BJ (cell line): ENCODE results near the gene FBXO17. TPM values are rescaled to one million over a fixed set of nuclear protein-coding genes. Genes with fewer than 3 reads are reported as not detected.
A peak's percentile ranks its signal among the peaks of the same experiment; 100 is the strongest.

ENCODE experiments used
- CTCF ChIA-PET: fragments of 350-600 bp; formaldehyde crosslinking; extraction: SDS; loops from one replicate; lab custom pipeline; 2021; ENCODE audit warnings: antibody characterized with exemption, inconsistent platforms; lab: Yijun Ruan, JAX
- POLR2A ChIA-PET: fragments of 300-600 bp; sonication (Branson Sonifier 250); formaldehyde crosslinking; extraction: SDS; loops from one replicate; lab custom pipeline; 2021; ENCODE audit warnings: antibody characterized with exemption; lab: Charles Lee
- DNase-seq: peaks from one replicate; pipeline ENCODE4 v3.0.0-alpha.2; 2011; ENCODE audit warnings: low read depth
- H3K27me3 ChIP-seq: 2 replicates; pipeline ENCODE4 v1.6.0; 2011; ENCODE audit warnings: low read length; ENCODE audit not compliant: control insufficient read depth, insufficient read depth
- H3K36me3 ChIP-seq: 2 replicates; pipeline ENCODE4 v1.5.1; 2011; ENCODE audit warnings: low read length; ENCODE audit not compliant: control insufficient read depth, insufficient read depth
- H3K4me3 ChIP-seq: 2 replicates; pipeline ENCODE4 v1.5.1; 2011; ENCODE audit warnings: low read depth, mild to moderate bottlenecking, control low read depth, low read length
- CTCF ChIP-seq: IDR thresholded peaks from 2 replicates; pipeline ENCODE4 v1.5.1; 2011; ENCODE audit warnings: low read depth, mild to moderate bottlenecking, control low read depth, inconsistent platforms, low read length, moderate library complexity; ENCODE audit not compliant: insufficient read depth
- polyA plus RNA-seq: library from polyadenylated mRNA; depleted of rRNA; stranded (reverse); fragments of >200 nt; gene quantifications from 2 replicates; pipeline ENCODE4 v1.2.3, GENCODE V29; 2011

Gene FBXO17
- polyA plus RNA-seq, 1 experiment: 19.5 TPM

GRCh38 chr19:38939957-38940356 is 35.6 kb downstream of the FBXO17 start:
- CTCF ChIA-PET: interaction anchor here (2.2 kb wide), 1 partner anchor 9 kb away, joined by 11 read pairs; the partner anchor contains the start of genes MRPS12 and SARS2
- no peak for DNase-seq
- no peaks in the 10 kb centered on the region for H3K27me3 ChIP-seq
- no peak for TF ChIP-seq CTCF
- 0 out of 2 replicates have a peak, but pooled peaks cover under 1% of the 10 kb centered on the region for H3K36me3 ChIP-seq
- no peak overlapping the region for H3K4me3 ChIP-seq
- POLR2A ChIA-PET: no interaction called here

GRCh38 chr19:38933544-38933943 is 42.0 kb downstream of the FBXO17 start:
- Histone ChIP-seq H3K4me3 (no peak overlapping the region), H3K27me3 (no peaks in the 10 kb centered on the region), H3K36me3 (peaks cover 5% of the 10 kb centered on the region)
- POLR2A ChIA-PET: no interaction called here
- TF ChIP-seq CTCF: no peak
- DNase-seq: no peak
- CTCF ChIA-PET: interaction anchor here (0.6 to 2.3 kb wide), 6 partner anchors 10 to 1767 kb away, joined by 3 to 10 read pairs (median 4); no protein-coding TSS in a partner anchor

- no peak for DNase-seq
- POLR2A ChIA-PET: interaction anchor here (0.6 kb wide), 1 partner anchor 83 kb away, joined by 3 read pairs; no protein-coding TSS in a partner anchor
- H3K27me3 ChIP-seq: no peaks in the 10 kb centered on the region
Observed at GRCh38 chr19:38932425-38933179, 42.9 kb downstream of the FBXO17 start.

GRCh38 chr19:38931521-38931793 is 44.1 kb downstream of the FBXO17 start:
- no peak for TF ChIP-seq CTCF
- POLR2A ChIA-PET: interaction anchor here (0.6 kb wide), 1 partner anchor 596 kb away, joined by 5 read pairs; the partner anchor contains the start of gene CATSPERG
- CTCF ChIA-PET: interaction anchor here (0.6 to 3.3 kb wide), 7 partner anchors 8 to 416 kb away, joined by 3 to 16 read pairs (median 8); no protein-coding TSS in a partner anchor
- no peak for DNase-seq
- Histone ChIP-seq H3K36me3 (peaks cover 5% of the 10 kb centered on the region), H3K4me3 (peak overlapping the region; percentile 88), H3K27me3 (no peaks in the 10 kb centered on the region)

More at GRCh38 chr19:38932425-38933179, 42.9 kb downstream of the FBXO17 start:
- Histone ChIP-seq H3K4me3 (no peak overlapping the region), H3K36me3 (peaks cover 5% of the 10 kb centered on the region)
- CTCF ChIA-PET: interaction anchor here (0.6 to 3.3 kb wide), 7 partner anchors 11 to 417 kb away, joined by 3 to 16 read pairs (median 4); no protein-coding TSS in a partner anchor
- TF ChIP-seq CTCF: peak; percentile 47
